Activated CD4-positive, alpha-beta T cell treated with anti-CD3 and anti-CD28 coated beads for 36 hours (primary cell): ENCODE results near the gene TTC28. TPM values are rescaled to one million over a fixed set of nuclear protein-coding genes. Genes with fewer than 3 reads are reported as not detected.

ENCODE experiments used
- ATAC-seq: fragments of 200-7000 bp; cut with Tn5 transposase; one replicate; pipeline ENCODE4 v1.10.0; 2021; ENCODE audit warnings: mild to moderate bottlenecking, moderate library complexity
- CTCF ChIA-PET: fragments of 350-600 bp; sonication (Branson Sonifier 250); formaldehyde crosslinking; loops from one replicate; lab custom pipeline; 2021; ENCODE audit warnings: antibody characterized with exemption; lab: Charles Lee
- POLR2A ChIA-PET: fragments of 350-600 bp; sonication (Branson Sonifier 250); formaldehyde crosslinking; loops from one replicate; lab custom pipeline; 2021; ENCODE audit warnings: antibody characterized with exemption, inconsistent platforms; lab: Charles Lee
- DNase-seq: peaks from one replicate; pipeline ENCODE4 v3.0.0-alpha.2; 2020
- H3K27ac Mint-ChIP-seq: one replicate; pipeline ENCODE4 v1.8.0; 2021; ENCODE audit warnings: mixed read lengths
- H3K27me3 Mint-ChIP-seq: one replicate; pipeline ENCODE4 v1.8.0; 2021; ENCODE audit warnings: mixed read lengths
- H3K36me3 Mint-ChIP-seq: one replicate; pipeline ENCODE4 v1.8.0; 2021; ENCODE audit warnings: low read depth, mixed read lengths
- H3K4me1 Mint-ChIP-seq: one replicate; pipeline ENCODE4 v1.8.0; 2021; ENCODE audit warnings: mixed read lengths
- H3K4me3 Mint-ChIP-seq: one replicate; pipeline ENCODE4 v1.8.0; 2021; ENCODE audit warnings: mild to moderate bottlenecking, moderate library complexity, mixed read lengths
- H3K9me3 Mint-ChIP-seq: one replicate; pipeline ENCODE4 v1.8.0; 2021; ENCODE audit warnings: low read depth, mixed read lengths
- intact Hi-C, 2 experiments: fragments of 100-400 bp; cut with DNase I in 1 of 2; cut with micrococcal nuclease in 1 of 2; formaldehyde crosslinking; loops; one replicate each; pipeline versions ENCODE4 v1.14.2 to v1.15.1; 2022 to 2024; cut with DNase I, micrococcal nuclease
- total RNA-seq, 2 experiments: library from RNA; stranded (reverse); gene quantifications; one replicate each; pipeline ENCODE4 v1.2.3, GENCODE V29; 2021

TTC28 gene
- total RNA-seq, 2 experiments from 2014 or later, result 1.0 to 1.4 TPM

DNA sequence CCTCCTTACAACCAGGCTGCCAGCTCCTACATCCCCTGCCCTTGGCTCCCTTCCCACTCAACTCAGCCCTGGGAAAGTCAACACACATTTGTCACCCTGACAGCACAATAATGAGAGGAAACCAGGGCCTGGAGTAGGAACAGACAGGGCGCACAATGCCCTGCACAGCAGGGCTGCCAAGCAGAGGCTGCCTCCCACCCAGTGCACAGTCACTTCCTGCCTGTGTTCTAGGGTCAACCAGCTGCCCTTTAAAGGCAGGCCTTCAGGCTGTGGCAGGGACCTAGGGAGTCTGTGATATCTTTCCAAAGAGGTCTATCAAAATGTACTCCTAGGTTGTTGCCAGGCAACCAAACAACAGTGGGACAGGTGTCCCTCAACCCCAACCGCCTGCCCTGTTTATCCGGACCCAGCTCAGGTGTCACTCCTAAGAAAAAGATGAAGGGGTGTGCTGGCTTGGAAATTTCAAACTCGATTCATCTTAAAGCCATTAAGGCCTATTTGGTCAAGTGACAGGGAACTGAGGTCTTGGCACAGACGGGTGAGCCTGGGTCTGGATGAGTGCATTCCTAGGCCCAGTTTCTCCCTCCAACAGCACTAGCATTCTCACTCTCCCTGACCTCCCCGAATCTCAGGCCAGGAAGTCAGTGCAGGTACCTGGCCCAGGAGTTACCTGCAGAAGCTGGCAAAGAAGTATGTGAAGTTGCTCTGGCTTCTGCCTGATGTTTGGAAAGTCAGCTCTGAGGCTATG lies 650.3 kb downstream of the TTC28 start:
- no peaks in the 10 kb centered on the region for H3K36me3 Mint-ChIP-seq
- POLR2A ChIA-PET, result no interaction called here
- H3K4me3 Mint-ChIP-seq, result no peak overlapping the region
- DNase-seq (no peak), ATAC-seq (no peak)
- CTCF ChIA-PET, result interaction anchor here (0.6 to 1.5 kb wide), 6 partner anchors 9 to 578 kb away, joined by 3 to 5 read pairs (median 4); no protein-coding TSS in a partner anchor
- no peak overlapping the region for H3K27ac Mint-ChIP-seq
- H3K4me1 Mint-ChIP-seq, result no peaks in the 10 kb centered on the region
- H3K27me3 Mint-ChIP-seq, result peaks cover 2% of the 10 kb centered on the region
- intact Hi-C loops, result no loop called here
- no peaks in the 10 kb centered on the region for H3K9me3 Mint-ChIP-seq

DNA sequence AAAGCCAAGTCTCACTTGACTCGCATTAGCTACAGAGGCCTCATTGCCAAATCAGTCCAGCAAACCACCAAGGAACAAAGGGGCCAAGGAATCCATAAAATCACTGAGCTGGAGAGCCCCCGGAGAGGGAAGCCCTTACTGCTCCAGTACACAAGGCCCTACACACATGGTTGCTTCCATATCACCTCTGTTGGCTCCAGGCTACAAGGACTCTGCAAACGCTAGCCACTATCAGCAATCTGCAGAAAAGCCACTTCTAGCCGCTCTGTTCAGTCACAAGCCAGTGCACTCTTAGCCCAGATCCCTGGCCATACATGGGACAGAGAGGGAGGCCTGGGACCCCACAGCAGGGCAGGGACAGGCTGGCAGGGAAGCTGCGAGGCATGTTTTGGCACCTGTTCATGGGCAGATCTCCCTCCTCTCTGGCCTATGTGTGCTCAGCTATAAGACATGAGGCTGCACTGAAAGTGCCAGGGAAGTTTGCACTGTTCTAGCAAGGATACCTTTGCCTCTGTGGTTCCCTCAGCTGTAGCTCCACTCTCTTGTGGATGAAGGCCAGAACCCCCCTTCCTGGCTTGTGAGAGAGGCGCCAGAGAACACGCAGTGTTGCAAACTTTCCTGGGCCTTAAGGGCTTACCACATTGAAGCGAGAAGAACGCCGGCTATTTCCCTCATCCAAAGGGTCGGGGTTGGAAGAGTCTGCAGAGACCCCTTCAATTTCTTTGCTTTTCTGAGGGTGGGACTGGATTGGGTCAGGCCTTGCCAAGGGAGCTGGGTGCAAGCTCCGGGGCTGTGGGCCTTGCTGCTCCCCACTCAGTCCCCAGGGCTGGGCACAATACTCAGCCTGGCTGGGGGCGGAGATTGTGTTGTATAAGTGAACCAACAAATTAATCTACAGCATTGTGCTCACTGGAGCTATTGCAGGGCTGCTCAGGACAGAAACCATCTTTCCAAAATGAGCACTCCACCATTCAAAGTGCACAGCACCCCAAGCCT lies 651.9 kb downstream of the TTC28 start:
- Mint-ChIP-seq H3K4me3 (no peak overlapping the region), H3K9me3 (no peaks in the 10 kb centered on the region), H3K27ac (no peak overlapping the region), H3K36me3 (no peaks in the 10 kb centered on the region), H3K4me1 (no peaks in the 10 kb centered on the region), H3K27me3 (no peaks in the 10 kb centered on the region)
- intact Hi-C loops, result no loop called here
- no peak for DNase-seq
- no peak for ATAC-seq
- POLR2A ChIA-PET, result interaction anchor here (0.7 kb wide), 1 partner anchor 342 kb away, joined by 3 read pairs; no protein-coding TSS in a partner anchor
- CTCF ChIA-PET, result interaction anchor here (0.8 to 1.5 kb wide), 3 partner anchors 8 to 275 kb away, joined by 4 to 6 read pairs (median 5); no protein-coding TSS in a partner anchor

DNA sequence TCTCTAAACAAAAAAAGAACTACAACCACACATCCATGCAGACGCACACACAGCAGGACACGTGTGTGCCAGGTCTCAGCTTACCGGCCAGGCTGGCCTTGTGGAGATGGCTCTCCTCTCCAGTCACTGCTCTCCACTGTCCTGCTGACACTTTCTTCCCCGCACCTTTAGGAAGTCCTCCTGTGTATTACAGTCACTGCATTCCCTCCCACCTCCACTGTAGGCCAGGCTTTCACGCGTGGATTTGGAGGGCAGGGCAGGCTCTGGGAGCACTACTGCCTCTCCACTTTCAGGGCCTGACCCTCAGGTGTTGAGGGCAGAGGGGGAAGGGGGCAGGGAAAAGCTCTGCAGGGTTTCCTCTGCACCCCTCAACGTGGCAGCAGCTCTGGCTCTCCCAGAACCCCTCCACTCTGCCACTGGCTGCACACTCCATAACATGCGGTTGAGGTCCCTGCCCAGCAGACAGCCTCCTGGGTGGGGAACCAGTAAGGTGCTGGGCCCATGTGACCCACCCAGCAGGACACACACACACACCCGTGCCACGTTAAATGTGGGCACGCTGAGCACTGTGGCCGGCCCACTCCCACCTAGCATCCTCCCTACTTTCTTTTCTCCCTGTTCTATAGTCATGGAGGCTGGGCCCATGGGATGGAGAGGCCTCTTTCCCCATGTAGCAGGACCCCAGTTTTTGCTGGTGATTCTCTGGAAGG lies 653.6 kb downstream of the TTC28 start:
- POLR2A ChIA-PET, result no interaction called here
- intact Hi-C loops, result no loop called here
- Mint-ChIP-seq H3K36me3 (no peaks in the 10 kb centered on the region), H3K9me3 (no peaks in the 10 kb centered on the region), H3K27me3 (no peaks in the 10 kb centered on the region), H3K4me1 (no peaks in the 10 kb centered on the region), H3K4me3 (no peak overlapping the region), H3K27ac (no peak overlapping the region)
- CTCF ChIA-PET, result interaction anchor here (0.6 kb wide), 1 partner anchor 23 kb away, joined by 3 read pairs; no protein-coding TSS in a partner anchor
- DNase-seq (no peak), ATAC-seq (no peak)

DNA sequence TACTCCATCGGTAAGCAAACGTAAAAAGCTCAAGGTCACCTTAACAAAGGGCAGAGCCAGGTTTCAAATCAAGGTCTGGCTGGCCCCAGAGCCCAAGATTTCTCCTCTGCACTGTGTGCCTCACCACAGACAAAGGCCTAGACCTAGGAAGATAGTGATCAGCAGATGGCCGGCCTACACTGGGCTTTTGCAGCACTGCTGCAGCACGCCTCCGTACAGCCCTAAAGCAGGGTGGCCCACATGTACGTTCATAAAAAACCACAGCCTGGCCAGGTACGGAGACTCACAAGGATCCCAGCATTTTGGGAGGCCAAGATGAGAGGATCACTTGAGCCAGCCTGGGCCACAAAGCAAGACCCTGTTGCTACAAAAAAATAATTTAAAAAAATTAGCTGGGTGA lies 654.3 kb downstream of the TTC28 start:
- Mint-ChIP-seq H3K27me3 (no peaks in the 10 kb centered on the region), H3K27ac (no peak overlapping the region), H3K36me3 (no peaks in the 10 kb centered on the region), H3K4me1 (no peaks in the 10 kb centered on the region), H3K9me3 (no peaks in the 10 kb centered on the region), H3K4me3 (no peak overlapping the region)
- ChIA-PET CTCF (interaction anchor here (0.6 kb wide), 1 partner anchor 22 kb away, joined by 3 read pairs; no protein-coding TSS in a partner anchor), POLR2A (no interaction called here)
- no peak for ATAC-seq
- intact Hi-C loops, result no loop called here
- DNase-seq, result no peak

DNA sequence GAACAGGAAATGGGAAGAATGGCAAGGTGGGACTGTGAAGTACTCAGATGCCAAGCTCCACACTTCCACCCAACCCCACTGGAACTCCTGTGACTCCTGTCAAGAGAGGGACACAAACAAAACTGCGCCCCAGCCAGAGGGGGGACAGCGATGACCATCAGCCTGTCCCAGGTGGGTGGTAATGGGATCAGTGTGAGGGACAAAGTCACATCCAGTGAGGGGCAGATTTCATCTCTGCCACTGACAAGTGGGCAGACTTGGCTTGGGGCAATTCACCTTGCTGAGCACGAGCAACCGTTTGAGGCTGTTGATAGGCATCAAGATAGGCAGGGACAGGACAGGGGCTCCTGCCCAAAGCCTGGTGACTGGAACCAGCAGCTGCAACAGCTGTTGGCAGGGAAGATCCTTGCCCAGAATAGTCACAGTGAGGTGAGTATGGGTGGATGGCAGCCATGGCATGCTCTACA lies 655.2 kb downstream of the TTC28 start:
- no peak for ATAC-seq
- ChIA-PET POLR2A (no interaction called here), CTCF (interaction anchor here (0.5 kb wide), 1 partner anchor 146 kb away, joined by 3 read pairs; no protein-coding TSS in a partner anchor)
- Mint-ChIP-seq H3K9me3 (no peaks in the 10 kb centered on the region), H3K4me1 (no peaks in the 10 kb centered on the region), H3K27me3 (no peaks in the 10 kb centered on the region), H3K36me3 (no peaks in the 10 kb centered on the region), H3K27ac (no peak overlapping the region), H3K4me3 (no peak overlapping the region)
- intact Hi-C loops, result loop anchor here in 1 of 2 experiments (5.0 kb wide), 1 partner anchor 418 kb away; no protein-coding TSS in a partner anchor
- no peak for DNase-seq

DNA sequence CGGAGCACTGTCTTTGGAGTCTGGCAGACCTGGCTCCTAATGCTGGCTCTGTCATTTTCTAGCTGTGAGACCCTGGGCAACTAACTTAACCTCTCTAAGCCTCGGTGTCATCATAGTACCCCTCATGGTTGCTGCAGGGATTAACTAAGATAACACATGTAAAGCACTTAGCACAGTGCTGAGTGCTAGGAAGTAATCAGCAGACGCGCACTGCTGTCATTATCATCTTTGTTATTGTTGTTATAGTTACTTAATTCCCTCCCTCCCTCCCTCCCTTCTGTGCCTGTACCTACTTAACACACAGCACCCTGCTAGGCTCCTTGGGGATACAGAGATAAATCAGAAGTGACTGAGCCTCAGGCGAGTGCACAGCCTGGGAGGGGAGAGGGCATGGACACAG lies 655.9 kb downstream of the TTC28 start:
- intact Hi-C loops, result loop anchor here in 1 of 2 experiments (5.0 kb wide), 1 partner anchor 419 kb away; no protein-coding TSS in a partner anchor
- no peak overlapping the region for H3K4me3 Mint-ChIP-seq
- CTCF ChIA-PET, result interaction anchor here (1.6 kb wide), 1 partner anchor 569 kb away, joined by 4 read pairs; no protein-coding TSS in a partner anchor
- no peaks in the 10 kb centered on the region for H3K27me3 Mint-ChIP-seq
- no peaks in the 10 kb centered on the region for H3K36me3 Mint-ChIP-seq
- DNase-seq (no peak), ATAC-seq (no peak)
- POLR2A ChIA-PET, result interaction anchor here (0.6 kb wide), 1 partner anchor 879 kb away, joined by 3 read pairs; no protein-coding TSS in a partner anchor
- no peaks in the 10 kb centered on the region for H3K4me1 Mint-ChIP-seq
- H3K27ac Mint-ChIP-seq, result no peak overlapping the region
- no peaks in the 10 kb centered on the region for H3K9me3 Mint-ChIP-seq

DNA sequence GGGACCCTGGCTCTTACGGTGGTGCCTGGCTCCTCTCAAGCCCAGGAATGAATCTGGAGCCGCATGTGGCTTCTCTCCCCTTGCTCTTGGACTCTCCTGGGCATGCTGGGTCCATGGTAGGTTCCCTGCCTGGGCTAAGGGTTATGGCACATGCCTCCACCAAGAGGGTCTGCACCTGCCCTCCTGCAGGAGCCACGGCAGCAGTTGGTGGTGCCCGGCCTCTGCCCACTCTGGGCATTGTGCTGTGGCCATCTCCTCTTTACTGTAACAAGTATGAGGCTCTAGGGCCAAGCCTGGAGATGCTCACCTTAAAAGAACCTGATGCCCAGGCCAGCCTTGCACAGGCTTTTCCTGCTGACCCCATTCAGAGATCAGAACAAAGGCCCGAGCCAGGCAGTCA lies 656.6 kb downstream of the TTC28 start:
- Mint-ChIP-seq H3K27ac (no peak overlapping the region), H3K36me3 (no peaks in the 10 kb centered on the region), H3K27me3 (no peaks in the 10 kb centered on the region), H3K9me3 (no peaks in the 10 kb centered on the region), H3K4me3 (no peak overlapping the region), H3K4me1 (no peaks in the 10 kb centered on the region)
- CTCF ChIA-PET, result interaction anchor here (1.6 kb wide), 1 partner anchor 570 kb away, joined by 4 read pairs; no protein-coding TSS in a partner anchor
- DNase-seq, result no peak
- ATAC-seq, result no peak
- intact Hi-C loops, result loop anchor here in 1 of 2 experiments (5.0 kb wide), 1 partner anchor 419 kb away; no protein-coding TSS in a partner anchor
- POLR2A ChIA-PET, result no interaction called here

DNA sequence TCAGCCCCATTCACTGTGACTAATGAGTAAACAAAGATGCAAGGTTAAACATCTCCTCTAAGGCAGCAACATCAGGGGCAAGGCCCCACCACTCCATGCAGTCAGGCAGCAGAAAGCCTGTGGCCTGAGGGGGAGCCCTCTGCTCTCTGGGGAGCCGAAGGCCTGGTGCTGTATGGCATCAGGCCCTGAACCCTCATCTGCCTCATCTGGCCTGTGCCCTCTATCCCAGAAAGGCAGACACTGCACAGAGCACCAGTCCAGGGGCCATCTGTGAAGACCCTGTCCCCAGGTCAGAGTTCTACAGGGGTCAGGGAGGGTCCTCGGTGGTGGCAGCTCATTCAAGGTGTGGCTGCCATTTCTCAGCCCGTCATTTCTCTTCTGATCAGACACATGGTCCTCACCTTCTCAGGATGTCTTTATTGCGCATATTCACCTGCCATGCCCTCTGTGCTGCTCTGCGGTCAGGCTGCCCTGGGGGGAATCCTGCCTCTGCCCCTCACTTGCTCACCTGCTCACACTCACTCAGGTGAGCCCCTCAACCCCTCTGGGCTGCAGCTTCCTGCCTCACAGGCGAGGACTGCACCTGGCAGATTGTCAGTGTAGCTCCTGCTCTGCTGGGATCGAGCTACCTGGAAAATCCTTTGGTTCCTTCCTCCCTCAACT lies 657.5 kb downstream of the TTC28 start:
- intact Hi-C loops, result loop anchor here in 1 of 2 experiments (5.0 kb wide), 1 partner anchor 420 kb away; no protein-coding TSS in a partner anchor
- Mint-ChIP-seq H3K36me3 (no peaks in the 10 kb centered on the region), H3K4me3 (no peak overlapping the region), H3K9me3 (no peaks in the 10 kb centered on the region), H3K27me3 (no peaks in the 10 kb centered on the region), H3K4me1 (no peaks in the 10 kb centered on the region), H3K27ac (no peak overlapping the region)
- DNase-seq, result no peak
- ChIA-PET CTCF (interaction anchor here (1.6 kb wide), 1 partner anchor 571 kb away, joined by 4 read pairs; no protein-coding TSS in a partner anchor), POLR2A (no interaction called here)
- no peak for ATAC-seq

DNA sequence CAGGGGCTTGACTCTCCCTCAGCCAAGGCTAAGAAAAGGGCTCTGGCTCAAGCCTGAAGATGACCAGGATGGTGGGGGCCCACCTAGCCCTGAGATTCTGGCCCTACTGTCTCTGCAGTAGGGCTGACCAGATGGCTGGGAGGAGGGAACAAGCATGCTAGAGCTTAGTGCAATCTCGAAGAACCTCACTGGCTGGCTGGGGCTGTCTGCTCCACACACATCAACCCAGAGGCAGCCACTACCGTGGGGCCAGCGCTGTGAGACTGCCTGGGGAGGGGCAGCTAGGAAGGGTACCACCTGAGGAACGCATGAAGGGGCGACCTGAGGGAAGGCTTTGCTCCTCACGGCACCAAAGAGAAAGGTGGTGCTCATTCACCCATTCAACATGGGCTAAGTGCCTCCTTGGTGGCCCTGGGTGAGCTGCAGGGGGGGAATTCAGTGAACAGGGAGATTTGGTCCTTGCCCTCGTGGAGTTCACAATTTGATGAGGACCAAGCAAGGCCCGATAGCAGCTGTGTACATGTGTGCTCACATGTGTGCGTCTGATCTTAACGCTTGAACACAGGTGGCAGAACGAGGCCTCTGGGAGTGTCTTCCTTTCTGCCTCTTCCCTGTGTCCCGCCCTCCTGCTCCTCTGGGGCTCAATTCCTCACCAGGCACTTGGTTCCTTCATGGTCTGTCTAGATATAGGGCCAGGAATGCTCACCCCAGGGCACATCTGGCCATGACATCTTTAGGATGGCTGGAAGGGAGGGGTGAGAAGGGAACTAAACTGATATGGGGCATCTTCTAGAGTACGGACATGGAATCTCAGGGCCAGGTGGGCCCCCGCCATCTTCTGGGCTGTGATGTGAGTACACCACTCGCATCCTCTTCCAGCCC lies 658.3 kb downstream of the TTC28 start:
- DNase-seq, result no peak
- ATAC-seq, result no peak
- Mint-ChIP-seq H3K4me3 (no peak overlapping the region), H3K4me1 (no peaks in the 10 kb centered on the region), H3K27me3 (no peaks in the 10 kb centered on the region), H3K36me3 (no peaks in the 10 kb centered on the region), H3K9me3 (no peaks in the 10 kb centered on the region), H3K27ac (no peak overlapping the region)
- POLR2A ChIA-PET, result no interaction called here
- intact Hi-C loops, result loop anchor here in 1 of 2 experiments (5.0 kb wide), 1 partner anchor 421 kb away; no protein-coding TSS in a partner anchor
- CTCF ChIA-PET, result interaction anchor here (0.5 to 1.6 kb wide), 5 partner anchors 242 to 578 kb away, joined by 3 to 6 read pairs (median 4); no protein-coding TSS in a partner anchor
